ENCODE results near the gene BRCA2.

BRCA2 gene

DNA sequence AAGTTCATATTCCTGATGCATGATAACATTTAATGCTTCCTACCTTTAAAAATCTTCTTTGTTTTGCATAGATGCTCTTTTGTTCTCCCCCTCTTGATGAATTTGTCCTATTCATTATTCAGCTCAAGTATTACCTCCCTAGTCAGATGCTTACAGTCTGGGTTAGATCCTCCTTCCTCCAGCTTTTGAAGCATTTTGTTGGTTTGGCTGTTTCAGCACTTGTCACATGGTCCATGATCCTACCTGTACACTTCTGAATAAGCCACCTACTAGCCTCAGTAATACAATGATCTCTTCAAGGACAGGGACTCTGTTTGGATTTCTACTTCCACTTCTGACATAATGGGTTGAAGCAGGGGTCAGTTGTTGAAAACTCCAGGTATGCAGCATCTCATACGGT, 75.2 kb downstream of the BRCA2 start:
- DNase-seq = no peak

GRCh38 chr13:32391101-32391619, 75.9 kb downstream of the BRCA2 start:
- DNase-seq = no peak

- no peak for DNase-seq
Measured at GRCh38 chr13:32403108-32403507, 87.8 kb downstream of the BRCA2 start.

- no peak for DNase-seq
Measured at GRCh38 chr13:32407854-32408253, 92.5 kb downstream of the BRCA2 start.

DNA sequence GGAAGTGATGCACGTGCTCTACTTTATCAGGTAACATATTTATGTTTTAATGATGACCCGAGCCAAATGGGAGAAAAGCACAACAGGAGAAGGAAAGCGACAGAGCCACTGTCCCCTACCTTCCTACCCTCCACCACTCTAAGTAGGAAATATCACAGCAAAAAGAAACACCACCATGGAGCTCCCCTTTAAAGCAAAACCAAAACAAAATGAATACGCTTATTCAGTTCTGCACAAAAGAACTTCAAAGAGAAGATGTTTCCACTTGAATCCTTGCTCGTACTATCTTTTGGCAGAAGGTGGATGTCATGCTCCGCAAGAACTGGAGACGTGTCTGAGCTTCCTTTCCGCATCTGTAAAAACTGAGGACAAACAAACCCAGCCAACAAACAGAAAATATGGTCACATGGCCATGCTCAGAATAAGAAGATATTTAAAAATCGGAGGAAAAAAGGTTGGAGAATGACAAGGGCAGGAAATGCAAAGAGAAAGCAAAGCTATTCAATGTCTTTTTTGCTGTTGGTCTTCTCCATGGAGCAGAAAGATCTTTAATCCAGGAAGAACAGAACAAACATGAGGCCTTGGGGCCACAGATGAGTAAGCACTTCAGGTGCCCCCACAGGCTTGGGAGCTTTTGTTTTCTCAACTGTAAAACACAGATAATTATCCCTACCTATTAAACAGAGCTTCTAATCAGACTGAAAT, 93.1 kb downstream of the BRCA2 start:
- DNase-seq = peak; percentile 55

DNA sequence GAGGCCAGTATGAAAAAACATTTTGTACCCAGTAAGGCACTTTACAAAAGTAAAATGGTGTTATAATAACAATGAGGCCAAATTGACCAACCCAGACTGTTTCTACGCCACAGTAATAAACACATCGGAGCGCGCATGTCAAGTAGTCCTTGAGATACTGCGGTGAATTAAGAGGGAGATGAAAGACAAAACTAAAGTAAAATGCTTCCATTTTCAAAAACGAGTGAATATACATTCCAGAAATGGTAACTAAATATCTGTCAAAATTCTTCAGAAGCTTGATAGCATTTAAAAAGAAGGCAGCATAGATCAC, 93.6 kb downstream of the BRCA2 start:
- DNase-seq = no peak

DNA sequence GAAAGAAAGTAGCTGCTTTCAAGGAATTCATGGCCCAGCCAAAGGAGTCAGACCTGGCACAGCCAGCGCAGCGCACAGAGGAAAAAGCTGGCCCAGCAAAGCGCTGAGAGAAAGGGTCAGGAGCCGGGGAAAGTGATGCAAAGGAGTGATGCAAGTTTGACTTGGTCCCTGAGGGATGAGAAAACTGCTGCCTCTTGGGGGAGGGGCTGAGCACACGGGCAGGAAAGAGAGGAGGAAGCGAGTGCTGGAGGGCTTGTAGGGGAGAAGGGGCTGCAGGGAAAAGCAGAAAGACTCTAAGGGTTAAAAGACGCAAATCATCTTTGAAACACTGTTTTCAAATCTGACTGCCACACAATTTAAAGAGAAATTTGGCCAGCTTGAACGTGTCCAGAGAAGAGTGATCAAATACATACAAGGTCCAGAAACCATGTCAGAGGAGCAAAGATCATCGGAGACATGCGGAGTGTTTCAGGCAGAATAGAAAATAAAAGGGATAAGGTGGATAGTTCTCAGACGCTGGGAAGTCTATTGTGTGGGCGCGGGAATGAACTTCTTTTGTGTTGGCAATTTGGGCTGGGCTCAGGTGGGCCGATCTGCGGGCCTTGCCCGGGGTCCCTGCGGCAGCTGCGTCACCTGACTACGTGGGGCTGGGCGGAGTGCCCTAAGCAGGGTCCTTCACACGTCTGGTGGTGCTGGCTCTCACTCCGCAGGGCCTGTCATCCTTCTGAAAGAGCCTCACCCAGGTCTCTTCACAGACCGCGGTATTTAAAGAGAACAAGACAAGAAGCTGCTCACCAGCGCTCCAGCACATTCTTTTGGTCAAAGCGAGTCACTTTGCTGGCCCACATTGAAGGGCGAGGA, 94.5 kb downstream of the BRCA2 start:
- DNase-seq = no peak

DNA sequence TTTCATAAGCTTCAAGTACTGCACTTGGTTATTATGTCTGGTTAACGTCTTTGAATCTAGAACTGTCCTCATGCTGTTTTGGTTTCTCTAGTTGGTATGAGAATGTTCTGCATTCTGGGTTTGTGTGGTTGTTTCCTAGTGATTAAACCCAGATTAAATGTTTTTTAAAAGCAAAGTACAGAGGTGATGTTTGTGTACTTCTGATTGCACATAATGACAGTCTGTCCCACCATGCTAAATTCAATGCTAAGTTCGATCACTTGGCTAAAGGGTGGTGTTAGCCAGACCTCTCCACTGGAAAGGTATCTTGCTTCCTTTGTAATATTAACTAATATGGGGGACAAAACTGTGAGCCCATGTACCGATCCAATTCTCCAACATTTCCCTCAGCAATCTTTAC, 98.0 kb downstream of the BRCA2 start:
- DNase-seq = no peak

DNA sequence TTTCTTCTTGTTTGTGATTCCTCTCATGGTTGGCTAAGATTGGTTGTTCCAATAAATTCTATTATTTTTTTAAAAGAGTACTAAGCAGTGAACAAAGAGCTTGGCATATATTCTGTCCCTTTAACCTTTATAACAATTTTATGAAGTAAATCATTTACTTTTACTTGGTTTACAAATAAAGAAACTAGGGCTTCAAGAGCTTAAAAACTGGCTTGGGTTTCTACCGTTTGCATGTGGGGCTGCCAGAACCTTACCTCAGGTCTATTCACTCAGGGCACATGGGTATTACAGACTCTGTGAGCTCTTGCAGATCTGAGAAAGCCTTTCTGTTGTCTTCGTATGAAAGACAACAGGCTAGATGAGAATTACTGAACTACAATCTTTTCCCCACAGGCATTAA, 99.3 kb downstream of the BRCA2 start:
- no peak for DNase-seq

GRCh38 chr13:32415019-32415418, 99.7 kb downstream of the BRCA2 start:
- peak; percentile 78 for DNase-seq

DNA sequence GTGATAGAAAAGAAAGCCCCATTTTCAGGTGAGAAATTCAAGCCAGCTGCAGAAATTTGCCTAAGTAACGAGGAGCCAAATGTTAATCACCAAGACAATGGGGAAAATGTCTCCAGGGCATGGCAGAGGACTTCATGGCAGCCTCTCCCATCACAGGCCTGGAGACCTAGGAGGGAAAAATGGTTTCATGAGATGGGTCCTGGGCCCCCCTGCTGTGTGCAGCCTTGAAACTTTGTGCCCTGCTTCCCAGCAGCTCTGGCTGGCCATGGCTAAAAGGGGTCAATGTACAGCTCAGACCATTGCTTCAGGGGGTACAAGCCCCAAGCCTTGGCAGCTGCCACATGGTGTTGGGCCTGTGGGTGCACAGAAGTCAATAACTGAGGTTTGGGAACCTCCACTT, 102.7 kb downstream of the BRCA2 start:
- DNase-seq = no peak

DNA sequence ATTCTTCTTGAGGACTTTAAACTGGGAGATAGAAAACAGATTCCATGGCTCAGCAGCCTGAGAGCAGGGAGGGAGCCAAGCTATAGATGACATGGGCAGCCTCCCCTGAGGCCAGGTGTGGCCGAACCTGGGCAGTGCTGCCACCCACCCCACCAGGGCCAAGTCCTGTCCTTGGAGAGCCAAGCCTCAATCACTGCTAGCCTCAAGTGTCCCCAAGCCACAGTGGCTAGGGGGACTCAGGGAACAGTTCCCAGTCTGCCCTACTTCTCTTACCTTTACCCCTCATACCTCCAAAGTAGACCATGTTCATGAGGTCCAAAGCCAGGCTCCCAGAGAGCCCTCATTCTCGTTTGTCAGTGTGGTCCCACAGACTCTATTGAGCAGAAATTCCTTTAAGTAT, 104.6 kb downstream of the BRCA2 start:
- DNase-seq = no peak

- DNase-seq = peak; percentile 94
Measured at GRCh38 chr13:32423592-32423991, 108.3 kb downstream of the BRCA2 start.

DNA sequence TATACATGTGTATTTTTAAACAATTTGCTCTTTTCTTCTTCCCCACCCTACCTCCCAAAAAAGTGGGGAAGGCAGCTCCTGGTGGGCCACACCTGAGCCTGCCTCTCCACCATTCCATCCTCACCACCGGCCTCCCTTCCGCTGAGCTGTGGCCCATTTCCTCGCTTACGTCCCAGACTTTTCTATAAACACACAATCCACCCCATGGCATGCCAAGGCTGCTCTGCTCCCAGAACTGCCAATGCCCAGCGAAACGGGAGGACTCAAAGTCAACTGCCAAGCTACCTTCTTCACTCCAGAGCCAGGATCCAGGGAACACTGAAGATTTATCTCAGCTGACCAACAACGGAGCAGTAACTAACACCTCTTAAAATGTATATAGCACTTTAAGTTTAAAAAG, 109.8 kb downstream of the BRCA2 start:
- no peak for DNase-seq

GRCh38 chr13:32426191-32426989, 111.1 kb downstream of the BRCA2 start:
- DNase-seq = peak; percentile 72

DNA sequence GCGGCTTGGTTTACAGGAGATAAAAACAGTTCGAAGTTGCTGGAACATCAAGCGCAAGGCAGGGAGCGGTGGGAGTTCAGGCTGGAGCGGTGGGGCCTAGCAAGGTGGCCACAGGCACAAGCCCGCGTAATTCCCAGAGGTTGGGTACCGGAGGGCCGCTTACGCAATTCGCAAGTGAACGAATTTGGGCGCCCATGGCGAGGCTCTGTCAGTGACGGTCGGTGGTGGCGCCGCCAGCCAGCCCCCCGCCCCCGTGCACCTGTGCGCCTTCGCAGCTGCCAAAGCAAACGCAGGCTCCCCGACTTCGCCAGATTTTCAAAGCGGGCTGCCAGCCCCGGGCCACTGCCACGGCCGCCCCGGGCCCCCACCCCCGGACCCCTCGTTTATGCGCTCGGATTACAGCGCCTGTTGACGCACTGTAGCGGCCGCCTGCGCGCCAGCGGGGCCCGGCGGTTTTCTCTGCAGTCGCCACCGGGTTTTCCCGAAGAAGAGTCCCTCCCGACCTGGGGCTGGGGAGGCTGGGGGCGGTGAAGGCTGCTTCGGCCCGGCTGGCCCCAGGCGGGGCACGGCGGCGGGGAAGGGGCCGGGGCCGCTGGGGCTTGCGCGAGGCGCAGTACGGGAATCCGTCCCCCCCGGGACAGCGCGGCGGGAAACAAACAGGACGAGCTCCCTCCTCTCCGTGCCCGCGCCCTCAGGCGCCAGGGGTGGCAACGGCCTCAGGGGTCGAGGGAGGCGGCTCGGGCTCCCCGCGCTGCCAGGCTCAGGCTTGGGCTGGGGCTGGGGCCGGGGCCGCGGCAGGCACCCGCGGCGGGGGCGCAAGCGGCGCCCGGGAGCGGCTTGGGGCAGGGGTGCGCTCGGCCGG, 111.9 kb downstream of the BRCA2 start:
- DNase-seq = peak; percentile 41

DNA sequence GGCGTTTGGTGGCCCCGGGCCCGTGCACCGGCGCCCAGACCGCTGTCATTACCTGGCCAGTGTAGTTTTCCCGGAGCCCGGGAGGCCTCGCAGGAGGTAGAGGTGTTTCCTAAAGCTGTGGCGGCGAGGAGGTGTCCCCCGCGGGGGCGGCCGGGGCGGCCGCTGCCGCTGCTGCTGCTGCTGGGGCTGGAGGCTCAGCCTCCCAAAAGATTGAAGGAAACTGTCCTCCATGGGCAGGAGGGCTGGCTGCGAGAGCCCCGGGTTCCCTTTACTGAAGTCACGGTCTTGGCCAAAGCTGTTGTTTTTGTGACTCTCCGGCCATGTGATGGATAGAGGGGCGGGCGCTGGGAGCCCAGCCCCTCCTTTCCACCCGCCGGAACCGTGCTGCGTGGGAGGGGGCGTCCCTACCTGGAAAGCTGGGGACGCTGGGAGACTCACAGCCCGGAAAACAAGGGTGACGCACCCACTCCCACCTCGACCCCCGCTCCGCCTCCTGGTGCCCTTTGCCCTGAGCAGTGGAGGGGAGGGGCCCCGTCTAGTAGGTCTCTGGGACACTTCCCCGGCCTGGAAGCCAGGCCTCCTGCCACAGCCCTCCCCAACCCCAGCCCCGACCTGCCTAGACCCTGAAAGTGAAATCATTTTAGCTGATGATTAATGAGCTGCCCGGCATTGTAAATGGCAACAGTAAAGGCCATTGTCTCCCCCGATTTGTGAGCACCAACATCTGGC, 112.7 kb downstream of the BRCA2 start, which contains the start of gene N4BP2L1:
N4BP2L1 (minus strand) TSS at position 279 of the 729 bp plus-strand sequence; CDS start at position 231, 48 bp downstream.
- peak; percentile 85 for DNase-seq

DNA sequence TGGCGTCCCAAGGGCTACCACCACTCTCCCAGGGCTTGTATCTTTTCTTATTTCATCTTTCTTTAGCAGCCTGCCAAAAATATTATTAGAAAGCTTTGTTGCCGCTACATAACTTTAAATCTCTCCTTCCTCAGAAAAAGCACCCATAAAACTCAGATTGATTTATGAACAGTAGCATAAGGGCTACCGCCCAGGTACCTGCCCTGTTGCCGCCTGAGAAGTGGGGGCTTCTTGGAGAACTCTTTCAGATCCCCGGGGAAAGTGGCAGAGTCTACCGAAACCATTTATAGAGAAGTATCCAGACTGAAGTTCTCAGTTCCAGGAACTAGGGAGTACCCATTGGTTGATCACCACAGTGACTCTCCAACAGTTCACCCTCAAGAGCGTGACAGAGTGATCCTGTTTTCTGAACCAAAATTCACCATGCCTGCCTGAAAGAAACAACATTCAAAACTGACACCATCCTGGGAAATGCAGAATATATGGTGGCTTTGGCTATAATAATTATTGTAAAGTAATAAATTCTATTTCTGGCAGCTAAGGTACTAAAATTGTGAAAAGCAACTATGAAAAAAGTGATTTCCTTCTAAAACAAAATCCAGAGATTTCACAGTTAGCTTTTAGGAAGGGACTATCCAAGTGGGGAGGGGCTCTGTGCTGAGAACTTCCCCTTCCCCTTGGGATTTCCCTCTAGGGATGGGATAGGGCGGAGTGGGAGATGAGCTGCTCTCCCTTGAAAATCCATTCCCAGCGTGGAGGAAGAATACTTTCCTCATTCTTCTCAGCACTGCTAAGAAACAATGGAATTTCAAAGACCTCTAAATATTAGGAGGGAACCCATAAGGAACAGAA, 113.5 kb downstream of the BRCA2 start:
- DNase-seq = peak; percentile 61

GRCh38 chr13:32429433-32429909, 114.2 kb downstream of the BRCA2 start:
- DNase-seq = no peak

- DNase-seq = peak; percentile 23
Measured at GRCh38 chr13:32430018-32430747, 114.9 kb downstream of the BRCA2 start.
